Small intestine (tissue), 7 donors: Measurements from ENCODE around the gene FAM72A. TPM values are rescaled to one million over a fixed set of nuclear protein-coding genes. Genes with fewer than 3 reads are reported as not detected.
"Not testable (repeated sequence)": the region's sequence is repeated elsewhere in the genome, so short reads cannot be mapped to it uniquely, and the experiment has no call there.

Source experiments
- DNase-seq, 2 donors: peaks; one replicate each; pipeline versions ENCODE4 v3.0.0 to v3.0.0-alpha.2; 2013
- FAIRE-seq: peaks from 2 replicates; lab custom pipeline; 2012; peaks lifted over from hg19 to GRCh38; lab: Jason Lieb, UNC
- H3K27ac ChIP-seq, 3 donors: one replicate each; pipeline ENCODE4 v1.5.1; 2013; ENCODE audit warnings: low read length in 2 of 3, mild to moderate bottlenecking in 2 of 3, control low read depth in 1 of 3, inconsistent platforms in 1 of 3, low read depth in 1 of 3, moderate library complexity in 1 of 3
- H3K27me3 ChIP-seq, 3 donors: one replicate each; pipeline ENCODE4 v1.6.1; 2013; ENCODE audit warnings: low read length in 3 of 3, inconsistent platforms in 1 of 3; ENCODE audit not compliant: control insufficient read depth in 3 of 3, insufficient read depth in 3 of 3
- H3K36me3 ChIP-seq, 3 donors: one replicate each; pipeline ENCODE4 v1.6.1; 2013; ENCODE audit warnings: low read length in 3 of 3, inconsistent platforms in 1 of 3, low read depth in 1 of 3, mild to moderate bottlenecking in 1 of 3, moderate library complexity in 1 of 3; ENCODE audit not compliant: control insufficient read depth in 3 of 3, insufficient read depth in 2 of 3
- H3K4me1 ChIP-seq, 3 donors: one replicate each; pipeline ENCODE4 v1.6.1; 2013; ENCODE audit warnings: low read length in 2 of 3, inconsistent platforms in 1 of 3, low read depth in 1 of 3, mild to moderate bottlenecking in 1 of 3, moderate library complexity in 1 of 3; ENCODE audit not compliant: control insufficient read depth in 3 of 3, insufficient read depth in 2 of 3
- H3K4me3 ChIP-seq, 3 donors: one replicate each; pipeline ENCODE4 v1.5.1; 2013; ENCODE audit warnings: low read length in 3 of 3, control low read depth in 1 of 3, inconsistent platforms in 1 of 3, low read depth in 1 of 3, mild to moderate bottlenecking in 1 of 3, moderate library complexity in 1 of 3
- H3K9me3 ChIP-seq, 2 donors: one replicate each; pipeline ENCODE4 v1.6.1; 2013; ENCODE audit warnings: low read depth in 1 of 2, low read length in 1 of 2; ENCODE audit not compliant: control insufficient read depth in 2 of 2, insufficient read depth in 1 of 2
- WGBS, 3 donors: extraction: QIAGEN DNeasy Blood & Tissue Kit; methylation state at CpG; one replicate each; pipeline ENCODE4 v1.1.7; 2013; 5-methylcytosine and 5-hydroxymethylcytosine counted together
- polyA plus RNA-seq, 4 donors: library from polyadenylated mRNA; stranded (reverse) in 3 of 4; unstranded in 1 of 4; fragments of 200-250 nt in 3 of 4; fragments of 120-200 nt in 1 of 4; gene quantifications; one replicate each; pipeline versions ENCODE4 v1.2.1 to v1.2.3, GENCODE V29; 2013
- donor health status: healthy with polysubstance abuse.
- donor health status: control.
- donor health status: control.
- donor health status: Bipolar disorder and iron deficiency.
- donor health status: healthy.

The FAM72A gene
- polyA plus RNA-seq, 4 donors = 1.6 to 5.7 (median 2.0) TPM

DNA sequence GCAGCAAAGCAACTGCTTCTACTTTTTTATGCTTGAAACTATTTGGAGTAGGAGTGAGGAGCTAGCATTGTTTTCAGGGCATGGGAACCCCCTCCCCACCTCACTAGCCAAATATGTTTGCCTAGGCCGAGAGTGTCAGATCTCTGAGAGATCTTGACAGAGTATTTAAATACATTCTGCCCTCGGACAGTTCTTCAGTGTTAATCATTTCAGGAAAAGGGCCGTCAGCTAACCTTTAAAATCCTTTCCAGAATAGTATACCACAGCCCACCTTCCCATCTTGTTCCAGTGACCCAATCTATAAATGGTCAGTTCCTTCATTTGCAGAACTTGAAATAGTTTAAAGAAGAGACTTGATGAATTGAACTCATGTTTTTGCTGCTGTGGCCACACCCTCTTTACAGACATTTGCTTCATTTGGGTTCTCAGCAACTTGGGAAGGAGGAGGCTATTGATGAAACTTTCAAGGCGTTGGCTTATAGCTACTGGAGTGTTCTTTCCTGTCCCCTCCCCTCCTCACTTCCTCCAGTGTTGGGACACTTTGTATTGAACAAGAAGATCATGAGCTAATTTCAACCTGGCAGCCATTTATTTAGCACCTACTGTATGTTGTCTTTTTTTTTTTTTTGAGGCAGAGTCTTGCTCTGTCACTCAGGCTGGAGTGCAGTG is 17.8 kb upstream of the FAM72A start:
- H3K9me3 ChIP-seq, H3K27me3 ChIP-seq, DNase-seq, FAIRE-seq, H3K36me3 ChIP-seq, H3K4me3 ChIP-seq, H3K4me1 ChIP-seq: not testable (repeated sequence)
- H3K27ac ChIP-seq = peak overlapping the region in 1 of 3 donors; percentile 51
- 57 to 76% (median 70%) methylated on average over 4 of the region's 4 CpGs for WGBS, 3 donors

DNA sequence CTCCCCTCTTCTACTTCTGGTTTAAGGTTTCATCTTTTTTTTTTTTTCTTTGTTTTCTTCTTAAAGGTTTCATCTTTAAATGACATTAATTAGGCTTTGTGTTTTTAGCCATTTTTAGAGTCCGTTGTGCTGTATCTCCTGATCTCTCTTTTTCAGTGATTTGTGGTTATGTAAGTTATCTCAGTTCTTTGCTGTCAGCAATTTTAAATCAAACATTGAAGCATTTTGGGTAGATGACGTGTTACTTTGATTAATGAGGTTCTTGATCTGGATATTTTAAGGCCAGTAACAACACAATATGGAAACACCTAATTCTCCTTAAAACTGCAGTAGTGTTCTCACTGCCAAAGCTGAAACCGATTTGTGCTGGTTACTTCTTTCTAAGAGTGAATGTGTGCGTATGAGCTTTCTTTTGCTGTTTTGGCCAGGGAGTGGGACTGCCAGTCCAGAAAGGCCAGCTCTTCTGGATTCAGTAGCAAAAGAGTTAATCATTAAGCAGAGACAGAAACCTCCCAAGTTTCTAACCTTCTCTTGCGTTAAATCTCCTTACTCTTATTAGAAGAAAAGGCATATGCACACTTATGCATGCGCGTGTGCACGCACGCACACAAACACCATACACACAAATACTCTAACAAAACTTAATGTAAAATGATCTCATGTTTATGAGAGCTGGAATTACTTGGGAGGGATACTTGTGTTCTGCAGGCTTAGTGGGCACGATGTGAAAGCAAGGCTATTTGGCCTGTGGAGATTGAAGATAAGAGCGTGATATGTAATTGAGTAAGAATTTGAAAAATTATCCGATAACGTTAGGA is 17.1 kb upstream of the FAM72A start:
- WGBS, 3 donors = 47 to 69% (median 59%) methylated on average over 5 of the region's 13 CpGs
- H3K4me1 ChIP-seq, FAIRE-seq, H3K27me3 ChIP-seq, DNase-seq, H3K9me3 ChIP-seq, H3K36me3 ChIP-seq, H3K4me3 ChIP-seq: not testable (repeated sequence)
- H3K27ac ChIP-seq = peak overlapping the region in 1 of 3 donors; percentile 51

DNA sequence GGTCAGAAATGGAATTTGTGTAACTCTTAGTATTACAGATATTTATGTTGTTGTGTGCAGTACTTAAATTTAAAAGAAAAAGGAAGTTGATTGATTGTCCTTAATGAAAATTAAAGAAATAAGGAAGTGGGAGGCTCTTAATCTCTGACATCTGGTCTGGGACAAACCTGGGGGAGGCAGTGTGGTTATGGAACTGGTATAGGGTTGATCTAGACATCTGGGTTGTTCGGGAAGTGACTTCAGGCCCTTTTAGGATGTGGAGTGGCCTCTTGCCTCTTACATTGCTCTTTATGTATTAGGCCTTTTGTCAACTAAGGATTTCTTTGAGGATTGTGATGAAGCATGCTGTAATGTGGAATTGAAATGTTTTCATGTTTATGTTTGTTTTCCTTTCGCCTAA is 16.1 kb upstream of the FAM72A start:
- DNase-seq, H3K4me3 ChIP-seq, FAIRE-seq, H3K9me3 ChIP-seq, H3K4me1 ChIP-seq, H3K27me3 ChIP-seq, H3K27ac ChIP-seq, H3K36me3 ChIP-seq: not testable (repeated sequence)
- WGBS, 3 donors = no CpG with 5 or more reads among the region's 2 CpGs

DNA sequence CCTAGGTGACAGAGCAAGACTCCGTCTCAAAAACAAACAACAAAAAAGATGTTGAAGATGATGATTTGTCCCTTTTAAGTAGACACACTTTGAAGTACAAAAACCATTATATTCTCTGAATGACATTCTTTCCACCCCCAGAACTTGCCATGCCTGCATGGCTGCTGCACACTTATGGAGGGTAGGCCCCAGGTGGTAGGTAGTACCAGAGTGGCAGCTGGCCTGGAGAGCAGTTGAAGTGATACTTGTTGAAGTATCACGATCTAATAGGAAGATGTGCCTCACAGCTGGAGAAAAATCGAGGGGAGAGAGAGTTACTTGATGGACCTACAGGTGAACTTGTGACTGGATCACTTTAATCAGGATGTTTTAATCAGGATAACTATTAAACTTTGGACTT is 15.6 kb upstream of the FAM72A start:
- WGBS, 3 donors = 51 to 65% (median 63%) methylated on average over 2 of the region's 3 CpGs
- not testable (repeated sequence) for FAIRE-seq, H3K27me3 ChIP-seq, H3K27ac ChIP-seq, H3K36me3 ChIP-seq, H3K9me3 ChIP-seq, H3K4me1 ChIP-seq, DNase-seq, H3K4me3 ChIP-seq

DNA sequence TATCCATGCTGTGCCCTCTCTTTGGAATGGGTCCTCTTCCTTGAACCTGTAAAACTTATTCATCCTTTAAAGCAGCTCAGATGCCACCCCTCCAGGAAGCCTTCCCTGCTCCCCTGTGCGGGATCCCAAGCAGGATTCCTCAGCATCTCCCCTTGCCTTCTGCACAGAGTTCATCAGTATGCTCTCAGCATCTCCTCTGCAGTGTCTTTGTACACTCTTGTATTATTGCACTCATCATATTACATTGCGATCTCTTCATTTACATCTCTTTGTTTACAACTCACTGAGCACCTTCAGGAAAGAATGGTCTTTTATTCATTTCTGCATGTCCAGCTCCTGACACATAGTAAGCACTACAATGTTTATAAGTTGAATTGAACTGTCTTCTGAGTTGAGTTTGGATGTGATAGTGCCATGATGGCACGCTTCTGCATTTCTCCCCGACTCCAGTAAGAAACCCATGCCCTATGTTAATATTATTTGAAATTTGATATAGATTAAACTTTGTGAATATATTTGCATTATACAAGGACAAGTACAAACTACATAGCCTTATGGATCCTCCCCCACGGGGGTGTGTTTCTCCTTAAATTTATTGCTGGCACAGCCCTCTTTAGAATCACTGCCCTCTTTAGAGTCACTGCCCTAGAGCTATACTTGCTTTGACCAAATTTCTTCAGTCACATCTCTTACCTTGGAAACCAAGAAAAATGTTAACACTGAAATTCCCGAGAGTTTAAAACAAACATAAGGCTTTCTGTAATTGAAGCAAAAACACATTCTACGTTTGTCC is 13.2 kb upstream of the FAM72A start:
- DNase-seq, FAIRE-seq, H3K4me1 ChIP-seq: not testable (repeated sequence)

DNA sequence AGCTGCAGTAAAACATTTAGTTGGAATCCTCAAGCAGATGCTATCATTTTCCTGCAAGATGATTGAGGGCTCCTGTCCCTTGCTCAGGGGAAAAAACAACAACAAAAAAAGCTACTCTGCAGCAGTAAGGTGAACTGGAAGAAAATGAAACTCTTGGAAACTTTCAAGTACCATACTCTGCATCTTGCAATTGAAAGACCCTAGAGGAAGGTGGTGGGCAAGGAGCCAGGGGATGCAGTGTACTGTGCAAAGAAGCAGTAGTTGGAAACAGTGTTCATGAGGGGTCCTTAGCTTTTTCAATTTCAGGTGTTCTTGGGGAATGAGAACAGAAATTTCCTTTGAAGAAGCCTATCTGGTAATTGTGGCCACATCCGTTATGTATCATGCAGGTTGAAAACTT is 8.2 kb upstream of the FAM72A start:
- H3K4me3 ChIP-seq, H3K9me3 ChIP-seq, FAIRE-seq, H3K27me3 ChIP-seq, DNase-seq, H3K36me3 ChIP-seq, H3K4me1 ChIP-seq, H3K27ac ChIP-seq: not testable (repeated sequence)
- WGBS, 3 donors = no CpG with 5 or more reads among the region's 1 CpG

More for the DNA sequence above, 13.2 kb upstream of the FAM72A start:
- not testable (repeated sequence) for H3K9me3 ChIP-seq, H3K4me3 ChIP-seq, H3K27ac ChIP-seq, H3K36me3 ChIP-seq, H3K27me3 ChIP-seq
- 91 to 93% (median 92%) methylated on average over 3 to 4 of the region's 7 CpGs for WGBS, 3 donors

DNA sequence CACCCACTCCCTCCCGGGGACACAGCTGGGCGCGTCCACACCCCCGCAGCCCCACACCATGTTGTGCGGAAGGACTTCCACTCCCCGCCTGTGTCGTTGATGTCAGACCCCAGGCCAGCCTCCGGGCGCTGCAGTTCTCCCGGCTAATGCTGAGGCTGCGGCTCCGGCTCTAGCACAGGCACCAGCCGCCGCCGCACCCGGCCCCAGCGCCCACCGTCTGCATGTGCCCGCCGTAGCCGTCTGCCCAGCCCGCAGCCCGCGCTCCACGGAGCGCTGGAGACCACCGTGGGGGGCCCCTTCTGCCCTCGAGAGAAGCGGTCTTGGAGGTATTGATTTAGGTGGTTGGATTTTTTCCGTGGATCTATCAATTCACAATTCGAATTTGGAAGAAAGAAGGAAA is 2.9 kb upstream of the FAM72A start:
- H3K4me3 ChIP-seq, H3K4me1 ChIP-seq, H3K9me3 ChIP-seq, FAIRE-seq, H3K27ac ChIP-seq, H3K27me3 ChIP-seq, H3K36me3 ChIP-seq, DNase-seq: not testable (repeated sequence)
- 0 to 1% methylated on average over 10 to 20 of the region's 31 CpGs; no CpG with 5 or more reads in 1 of the 3 donors for WGBS, 3 donors

DNA sequence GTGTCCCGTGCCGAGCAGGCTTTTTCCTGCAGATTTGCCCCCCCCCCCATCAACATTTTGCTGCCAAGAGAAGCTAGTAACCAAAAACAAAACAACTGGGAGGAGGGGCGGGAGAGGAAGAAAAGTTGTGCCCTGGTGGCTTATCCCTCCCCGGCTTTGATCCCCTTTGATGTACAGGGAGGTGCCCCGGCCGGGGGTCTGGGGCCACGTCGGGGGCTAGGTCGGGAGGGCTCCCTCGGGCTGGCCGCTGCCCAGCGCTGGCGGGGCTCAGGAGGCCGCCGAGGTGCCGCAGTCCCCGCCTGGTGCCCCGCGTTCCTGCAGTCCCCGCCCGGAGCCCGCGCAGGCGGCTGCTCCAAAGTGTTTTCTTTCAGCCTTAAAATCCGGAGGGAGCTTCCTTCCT is 2.2 kb upstream of the FAM72A start:
- H3K4me3 ChIP-seq = peak overlapping the region in 2 of 3 donors; percentile 30 to 45
- H3K27me3 ChIP-seq, H3K36me3 ChIP-seq, FAIRE-seq, H3K4me1 ChIP-seq, H3K9me3 ChIP-seq: not testable (repeated sequence)
- WGBS, 3 donors = 0 to 1% (median 0%) methylated on average over 2 to 22 of the region's 25 CpGs
- peak overlapping the region in 1 of 3 donors; percentile 49 for H3K27ac ChIP-seq
- DNase-seq = peak in 1 of 2 donors; percentile 9
